GM10847 (cell line): Measurements from ENCODE around the gene SARM1.

Source experiments
- POLR2A ChIP-seq: IDR thresholded peaks from 2 replicates; pipeline ENCODE4 v1.6.1; 2011; ENCODE audit not compliant: insufficient read length; ENCODE audit errors: extremely low read depth

SARM1 gene

GRCh38 chr17:28407130-28407973, 35.9 kb downstream of the SARM1 start:
- TF ChIP-seq POLR2A, result no peak

GRCh38 chr17:28407974-28408306, 36.4 kb downstream of the SARM1 start:
- no peak for TF ChIP-seq POLR2A

GRCh38 chr17:28412099-28412498, 40.6 kb downstream of the SARM1 start:
- TF ChIP-seq POLR2A, result no peak

GRCh38 chr17:28413804-28414203, 42.3 kb downstream of the SARM1 start:
- no peak for TF ChIP-seq POLR2A

- no peak for TF ChIP-seq POLR2A
Observed at GRCh38 chr17:28415886-28416285, 44.4 kb downstream of the SARM1 start.

GRCh38 chr17:28416703-28417311, 45.3 kb downstream of the SARM1 start:
- no peak for TF ChIP-seq POLR2A

GRCh38 chr17:28421787-28422305, 50.4 kb downstream of the SARM1 start:
- no peak for TF ChIP-seq POLR2A

- no peak for TF ChIP-seq POLR2A
Observed at GRCh38 chr17:28425206-28425605, 53.7 kb downstream of the SARM1 start.

- no peak for TF ChIP-seq POLR2A
Observed at GRCh38 chr17:28426081-28426519, 54.6 kb downstream of the SARM1 start.

GRCh38 chr17:28427371-28427770, 55.9 kb downstream of the SARM1 start:
- TF ChIP-seq POLR2A, result no peak

- TF ChIP-seq POLR2A, result no peak
Observed at GRCh38 chr17:28433721-28434120, 62.2 kb downstream of the SARM1 start.

- no peak for TF ChIP-seq POLR2A
Observed at GRCh38 chr17:28443901-28444638, 72.6 kb downstream of the SARM1 start.

- no peak for TF ChIP-seq POLR2A
Observed at GRCh38 chr17:28446716-28447395, 75.4 kb downstream of the SARM1 start.

- no peak for TF ChIP-seq POLR2A
Observed at GRCh38 chr17:28447396-28447760, 75.9 kb downstream of the SARM1 start.

- no peak for TF ChIP-seq POLR2A
Observed at GRCh38 chr17:28449859-28450258, 78.4 kb downstream of the SARM1 start.
